SU-DHL-6 (cell line): Measurements from ENCODE around the gene FOXB1.

Source experiments
- H2AFZ ChIP-seq: fragments of 200-600 bp; sonication (generic); 2 replicates; pipeline ENCODE4 v1.6.1; 2014; ENCODE audit warnings: low read depth, mild to moderate bottlenecking, moderate library complexity, mixed read lengths, antibody characterized with exemption, low read length; ENCODE audit not compliant: severe bottlenecking
- H3F3A ChIP-seq: fragments of 200-600 bp; shearing (Covaris generic); 2 replicates; pipeline ENCODE4 v1.6.0; 2016; ENCODE audit warnings: antibody characterized with exemption, mild to moderate bottlenecking; ENCODE audit not compliant: insufficient read depth
- H3K27ac ChIP-seq: fragments of 200-600 bp; sonication (generic); 2 replicates; pipeline ENCODE4 v1.5.1; 2016; ENCODE audit warnings: low read depth, mild to moderate bottlenecking, low read length, moderate library complexity, mixed read lengths
- H3K27me3 ChIP-seq: fragments of 200-600 bp; sonication (generic), shearing (Covaris generic); 2 replicates; pipeline ENCODE4 v1.6.0; 2014; ENCODE audit warnings: mild to moderate bottlenecking, low read length
- H3K36me3 ChIP-seq: fragments of 200-600 bp; sonication (generic); 2 replicates; pipeline ENCODE4 v1.6.1; 2014; ENCODE audit warnings: mild to moderate bottlenecking, low read length, mixed read lengths
- H3K4me2 ChIP-seq: fragments of 300-600, 200-600 bp; shearing (Covaris generic), sonication (generic); 2 replicates; pipeline ENCODE4 v1.6.0; 2014; ENCODE audit warnings: low read length, low read depth, mild to moderate bottlenecking; ENCODE audit not compliant: poor library complexity, severe bottlenecking
- H3K4me3 ChIP-seq: fragments of 200-600 bp; sonication (generic); 2 replicates; pipeline ENCODE4 v1.5.1; 2014; ENCODE audit warnings: antibody characterized with exemption, low read length, mild to moderate bottlenecking, mixed read lengths; ENCODE audit not compliant: insufficient read depth, poor library complexity, severe bottlenecking
- H3K79me2 ChIP-seq: fragments of 200-600 bp; sonication (generic); 2 replicates; pipeline ENCODE4 v1.6.1; 2014; ENCODE audit warnings: mild to moderate bottlenecking, low read length, moderate library complexity; ENCODE audit not compliant: insufficient read depth
- H3K9ac ChIP-seq: fragments of 200-600 bp; sonication (generic); 2 replicates; pipeline ENCODE4 v1.7.0; 2014; ENCODE audit warnings: mild to moderate bottlenecking, low read length
- H3K9me2 ChIP-seq: fragments of 200-600 bp; sonication (generic); replicated peaks from 2 replicates; pipeline ENCODE4 v1.6.1; 2014; ENCODE audit warnings: low read length; ENCODE audit not compliant: insufficient read depth
- H3K9me3 ChIP-seq: fragments of 200-600 bp; sonication (generic); 2 replicates; pipeline ENCODE4 v1.6.1; 2014; ENCODE audit warnings: low read length, mixed read lengths; ENCODE audit not compliant: insufficient read depth
- H4K20me1 ChIP-seq: fragments of 200-600 bp; sonication (generic); 2 replicates; pipeline ENCODE4 v1.6.1; 2014; ENCODE audit warnings: low read depth, mild to moderate bottlenecking, antibody characterized with exemption, low read length, moderate library complexity, mixed read lengths
- EZH2phosphoT487 ChIP-seq: fragments of 200-600 bp; sonication (generic), shearing (Covaris generic); conservative IDR thresholded peaks from 2 replicates; pipeline ENCODE4 v1.6.1; 2018; ENCODE audit warnings: mild to moderate bottlenecking, antibody characterized with exemption, low read length, moderate library complexity, mixed read lengths
- TF ChIP-seq, protein P1 (sequence below): fragments of 200-600 bp; sonication (generic); IDR thresholded peaks from one replicate; pipeline ENCODE4 v1.5.1; 2017; ENCODE audit warnings: antibody characterized with exemption, mild to moderate bottlenecking, low read length, moderate library complexity; ENCODE audit not compliant: insufficient read depth, poor library complexity, severe bottlenecking

The FOXB1 gene

DNA sequence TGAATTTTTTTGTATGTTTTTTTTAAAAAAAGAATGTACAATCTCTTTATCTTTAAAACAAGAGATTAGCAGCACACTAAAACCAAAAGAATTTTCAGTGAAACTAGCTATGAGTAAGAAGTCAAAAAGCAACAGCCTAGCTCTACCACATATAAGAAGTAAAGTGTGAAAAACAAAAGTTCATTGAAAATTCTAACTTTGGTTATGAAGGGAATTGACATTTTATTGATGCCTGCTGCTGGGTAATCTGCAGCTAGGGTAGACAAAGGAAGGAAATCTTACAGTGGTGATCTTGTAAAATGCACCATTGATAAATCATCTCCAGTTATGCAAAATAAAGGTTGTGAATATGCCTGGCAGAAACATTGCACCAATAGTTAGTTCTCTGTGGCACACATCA, 37.8 kb upstream of the FOXB1 start:
- Histone ChIP-seq H2AFZ (no peak overlapping the region), H3K9me2 (no peaks in the 10 kb centered on the region), H3K36me3 (no peaks in the 10 kb centered on the region), H3K27me3 (no peaks in the 10 kb centered on the region), H3K27ac (no peak overlapping the region), H3K9me3 (no peaks in the 10 kb centered on the region), H3K4me3 (no peak overlapping the region), H3K4me2 (no peak overlapping the region), H3K79me2 (no peaks in the 10 kb centered on the region), H3F3A (no peaks in the 10 kb centered on the region), H4K20me1 (no peaks in the 10 kb centered on the region), H3K9ac (no peak overlapping the region)
- TF ChIP-seq, protein P1, sequence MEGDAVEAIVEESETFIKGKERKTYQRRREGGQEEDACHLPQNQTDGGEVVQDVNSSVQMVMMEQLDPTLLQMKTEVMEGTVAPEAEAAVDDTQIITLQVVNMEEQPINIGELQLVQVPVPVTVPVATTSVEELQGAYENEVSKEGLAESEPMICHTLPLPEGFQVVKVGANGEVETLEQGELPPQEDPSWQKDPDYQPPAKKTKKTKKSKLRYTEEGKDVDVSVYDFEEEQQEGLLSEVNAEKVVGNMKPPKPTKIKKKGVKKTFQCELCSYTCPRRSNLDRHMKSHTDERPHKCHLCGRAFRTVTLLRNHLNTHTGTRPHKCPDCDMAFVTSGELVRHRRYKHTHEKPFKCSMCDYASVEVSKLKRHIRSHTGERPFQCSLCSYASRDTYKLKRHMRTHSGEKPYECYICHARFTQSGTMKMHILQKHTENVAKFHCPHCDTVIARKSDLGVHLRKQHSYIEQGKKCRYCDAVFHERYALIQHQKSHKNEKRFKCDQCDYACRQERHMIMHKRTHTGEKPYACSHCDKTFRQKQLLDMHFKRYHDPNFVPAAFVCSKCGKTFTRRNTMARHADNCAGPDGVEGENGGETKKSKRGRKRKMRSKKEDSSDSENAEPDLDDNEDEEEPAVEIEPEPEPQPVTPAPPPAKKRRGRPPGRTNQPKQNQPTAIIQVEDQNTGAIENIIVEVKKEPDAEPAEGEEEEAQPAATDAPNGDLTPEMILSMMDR: no peak
- no peak for TF ChIP-seq EZH2phosphoT487

DNA sequence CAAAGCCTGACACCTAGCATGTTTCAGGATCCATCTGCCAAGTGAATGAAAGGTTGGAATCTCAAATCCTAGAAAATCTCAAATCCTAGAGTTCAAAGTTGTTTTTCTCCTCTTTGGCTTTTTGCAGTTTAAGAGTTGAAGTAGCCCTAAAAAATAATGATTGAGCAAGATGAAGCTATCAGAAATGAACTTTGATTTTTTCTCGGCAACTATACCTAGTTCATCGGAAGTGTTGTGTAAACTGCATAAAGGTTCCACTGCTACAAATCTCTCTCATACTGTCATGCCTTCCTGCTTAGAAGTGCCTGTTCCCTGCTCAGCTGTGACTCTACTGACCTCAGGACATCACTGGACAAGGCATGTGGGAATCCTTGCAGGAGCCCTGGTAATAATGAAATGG, 35.8 kb upstream of the FOXB1 start:
- no peaks in the 10 kb centered on the region for H3K27me3 ChIP-seq
- H3K9me3 ChIP-seq: no peaks in the 10 kb centered on the region
- no peaks in the 10 kb centered on the region for H3K9me2 ChIP-seq
- no peaks in the 10 kb centered on the region for H4K20me1 ChIP-seq
- no peak for TF ChIP-seq EZH2phosphoT487
- TF ChIP-seq, protein P1: no peak
- H3K9ac ChIP-seq: no peak overlapping the region
- H2AFZ ChIP-seq: no peak overlapping the region
- no peaks in the 10 kb centered on the region for H3K36me3 ChIP-seq
- H3K79me2 ChIP-seq: no peaks in the 10 kb centered on the region
- no peaks in the 10 kb centered on the region for H3F3A ChIP-seq
- no peak overlapping the region for H3K27ac ChIP-seq
- no peak overlapping the region for H3K4me3 ChIP-seq
- H3K4me2 ChIP-seq: no peak overlapping the region

DNA sequence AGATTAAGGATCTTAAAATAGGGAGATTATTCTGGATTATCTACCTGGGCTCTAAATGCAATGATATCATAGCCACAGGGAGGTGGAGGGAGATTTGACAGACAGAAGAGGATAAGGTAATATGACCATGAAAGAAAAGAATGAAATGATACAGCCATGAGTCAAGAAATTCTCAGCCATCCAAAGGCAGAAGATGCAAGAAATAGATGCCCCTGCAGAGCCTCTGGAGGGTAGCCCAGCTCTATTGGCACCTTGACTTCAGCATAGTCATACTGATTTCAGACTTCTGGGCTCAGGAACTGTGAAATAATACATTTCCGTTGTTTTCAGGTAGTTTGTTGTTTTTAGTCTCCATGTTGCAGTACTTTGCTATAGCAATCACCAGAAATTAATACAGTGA, 31.9 kb upstream of the FOXB1 start:
- TF ChIP-seq, protein P1: no peak
- TF ChIP-seq EZH2phosphoT487: no peak
- no peaks in the 10 kb centered on the region for H3F3A ChIP-seq
- no peak overlapping the region for H3K4me2 ChIP-seq
- no peak overlapping the region for H3K27ac ChIP-seq
- no peaks in the 10 kb centered on the region for H4K20me1 ChIP-seq
- H3K9ac ChIP-seq: no peak overlapping the region
- H3K9me3 ChIP-seq: no peaks in the 10 kb centered on the region
- H3K79me2 ChIP-seq: no peaks in the 10 kb centered on the region
- H2AFZ ChIP-seq: no peak overlapping the region
- H3K9me2 ChIP-seq: no peaks in the 10 kb centered on the region
- H3K27me3 ChIP-seq: no peaks in the 10 kb centered on the region
- H3K4me3 ChIP-seq: no peak overlapping the region
- H3K36me3 ChIP-seq: no peaks in the 10 kb centered on the region
